WTC11 (cell line): Measurements from ENCODE around the gene SOAT1. TPM values are rescaled to one million over a fixed set of nuclear protein-coding genes. Genes with fewer than 3 reads are reported as not detected.

Source experiments
- ATAC-seq: fragments of 200-7000 bp; cut with Tn5 transposase; 2 replicates; pipeline ENCODE4 v1.10.0; 2021; ENCODE audit warnings: mild to moderate bottlenecking, moderate library complexity
- CTCF ChIA-PET: fragments of 300-600 bp; sonication (Branson Sonifier 250); formaldehyde crosslinking; loops from one replicate; lab custom pipeline; 2021; ENCODE audit warnings: antibody characterized with exemption; lab: Charles Lee
- POLR2A ChIA-PET: fragments of 350-600 bp; sonication (Branson Sonifier 250); formaldehyde crosslinking; loops from one replicate; lab custom pipeline; 2021; ENCODE audit warnings: antibody characterized with exemption; lab: Charles Lee
- DNase-seq: peaks from one replicate; pipeline ENCODE4 v3.0.0; 2021; ENCODE audit warnings: low spot score
- H3K27ac Mint-ChIP-seq: 2 replicates; pipeline ENCODE4 v1.8.0; 2021; ENCODE audit warnings: mixed read lengths
- H3K27me3 Mint-ChIP-seq: 2 replicates; pipeline ENCODE4 v1.8.0; 2021; ENCODE audit warnings: low read depth, mild to moderate bottlenecking, moderate library complexity, mixed read lengths
- H3K36me3 Mint-ChIP-seq: 2 replicates; pipeline ENCODE4 v1.8.0; 2021; ENCODE audit warnings: mixed read lengths
- H3K4me1 Mint-ChIP-seq: 2 replicates; pipeline ENCODE4 v1.8.0; 2022; ENCODE audit warnings: mixed read lengths
- H3K4me3 Mint-ChIP-seq: 2 replicates; pipeline ENCODE4 v1.8.0; 2021; ENCODE audit warnings: mild to moderate bottlenecking, moderate library complexity, mixed read lengths
- H3K9me3 Mint-ChIP-seq: 2 replicates; pipeline ENCODE4 v1.8.0; 2021; ENCODE audit warnings: mixed read lengths
- CREB1 ChIP-seq: sonication (generic); formaldehyde crosslinking; IDR thresholded peaks from 2 replicates; pipeline ENCODE4 v1.8.0; 2023; ENCODE audit warnings: mild to moderate bottlenecking, missing genetic modification reagents
- ESRRA ChIP-seq: sonication (generic); formaldehyde crosslinking; IDR thresholded peaks from 2 replicates; pipeline ENCODE4 v1.8.1; 2022; ENCODE audit warnings: mild to moderate bottlenecking, missing genetic modification reagents, borderline replicate concordance
- GABPB1 ChIP-seq: sonication (generic); formaldehyde crosslinking; IDR thresholded peaks from 2 replicates; pipeline ENCODE4 v1.8.1; 2023; ENCODE audit warnings: mild to moderate bottlenecking, missing genetic modification reagents
- JAZF1 ChIP-seq: fragments of 250-450 bp; sonication (Bioruptor Pico); IDR thresholded peaks from 2 replicates; pipeline ENCODE4 v1.9.0; 2021; ENCODE audit warnings: moderate library complexity, mild to moderate bottlenecking, inconsistent platforms
- JUN ChIP-seq: sonication (generic); formaldehyde crosslinking; IDR thresholded peaks from 2 replicates; pipeline ENCODE4 v1.8.0; 2023; ENCODE audit warnings: mild to moderate bottlenecking, missing genetic modification reagents
- MYBL2 ChIP-seq: sonication (generic); formaldehyde crosslinking; IDR thresholded peaks from 2 replicates; pipeline ENCODE4 v1.8.1; 2023; ENCODE audit warnings: mild to moderate bottlenecking, moderate library complexity, missing genetic modification reagents
- NR2C2 ChIP-seq: sonication (generic); formaldehyde crosslinking; IDR thresholded peaks from 2 replicates; pipeline ENCODE4 v1.8.0; 2022; ENCODE audit warnings: mild to moderate bottlenecking, missing genetic modification reagents
- RORB ChIP-seq: fragments of 250-450 bp; sonication (Bioruptor Pico); IDR thresholded peaks from 2 replicates; pipeline ENCODE4 v1.9.0; 2021; ENCODE audit warnings: mild to moderate bottlenecking
- SMAD4 ChIP-seq: sonication (generic); formaldehyde crosslinking; IDR thresholded peaks from 2 replicates; pipeline ENCODE4 v1.8.0; 2022; ENCODE audit warnings: mild to moderate bottlenecking, missing genetic modification reagents
- SOX15 ChIP-seq: fragments of 250-450 bp; sonication (Bioruptor Pico); IDR thresholded peaks from 2 replicates; pipeline ENCODE4 v1.9.0; 2021; ENCODE audit warnings: mild to moderate bottlenecking
- SP1 ChIP-seq: sonication (generic); formaldehyde crosslinking; conservative IDR thresholded peaks from 2 replicates; pipeline ENCODE4 v1.8.1; 2022; ENCODE audit warnings: missing genetic modification reagents
- ZNF317 ChIP-seq: sonication (generic); formaldehyde crosslinking; IDR thresholded peaks from 2 replicates; pipeline ENCODE4 v1.8.1; 2023; ENCODE audit warnings: low read depth, mild to moderate bottlenecking, moderate library complexity, missing genetic modification reagents, borderline replicate concordance
- total RNA-seq: library from RNA; stranded (reverse); gene quantifications from 3 replicates; pipeline ENCODE4 v1.2.3, GENCODE V29; 2021
- TF ChIP-seq, protein P1 (sequence below): sonication (generic); formaldehyde crosslinking; IDR thresholded peaks from 2 replicates; pipeline ENCODE4 v1.8.1; 2023; ENCODE audit warnings: mild to moderate bottlenecking, moderate library complexity, missing genetic modification reagents
- TF ChIP-seq, protein P2 (sequence below): sonication (generic); formaldehyde crosslinking; conservative IDR thresholded peaks from 2 replicates; pipeline ENCODE4 v1.8.1; 2023; ENCODE audit warnings: mild to moderate bottlenecking, low read depth, missing genetic modification reagents, moderate library complexity
- TF ChIP-seq, protein P3 (sequence below): sonication (generic); formaldehyde crosslinking; IDR thresholded peaks from 2 replicates; pipeline ENCODE4 v1.8.1; 2023; ENCODE audit warnings: mild to moderate bottlenecking, missing genetic modification reagents, moderate library complexity
- TF ChIP-seq, protein P4 (sequence below): sonication (generic); formaldehyde crosslinking; IDR thresholded peaks from 2 replicates; pipeline ENCODE4 v1.8.1; 2022; ENCODE audit warnings: low read depth, missing genetic modification reagents, borderline replicate concordance
- TF ChIP-seq, protein P5 (sequence below): fragments of 250-450 bp; sonication (Bioruptor Pico); IDR thresholded peaks from 2 replicates; pipeline ENCODE4 v1.9.0; 2021; ENCODE audit warnings: mild to moderate bottlenecking
- TF ChIP-seq, protein P6 (sequence below): fragments of 250-450 bp; sonication (Bioruptor Pico); IDR thresholded peaks from 2 replicates; pipeline ENCODE4 v1.8.0; 2021; ENCODE audit warnings: mild to moderate bottlenecking
- TF ChIP-seq, protein P7 (sequence below): fragments of 250-450 bp; sonication (Bioruptor Pico); conservative IDR thresholded peaks from 2 replicates; pipeline ENCODE4 v1.9.0; 2021; ENCODE audit warnings: mild to moderate bottlenecking
- TF ChIP-seq, protein P8 (sequence below): sonication (generic); formaldehyde crosslinking; IDR thresholded peaks from 2 replicates; pipeline ENCODE4 v1.8.0; 2023; ENCODE audit warnings: mild to moderate bottlenecking, missing genetic modification reagents

Gene SOAT1
- total RNA-seq, 1 experiment from 2014 or later, result 2.3 TPM

DNA sequence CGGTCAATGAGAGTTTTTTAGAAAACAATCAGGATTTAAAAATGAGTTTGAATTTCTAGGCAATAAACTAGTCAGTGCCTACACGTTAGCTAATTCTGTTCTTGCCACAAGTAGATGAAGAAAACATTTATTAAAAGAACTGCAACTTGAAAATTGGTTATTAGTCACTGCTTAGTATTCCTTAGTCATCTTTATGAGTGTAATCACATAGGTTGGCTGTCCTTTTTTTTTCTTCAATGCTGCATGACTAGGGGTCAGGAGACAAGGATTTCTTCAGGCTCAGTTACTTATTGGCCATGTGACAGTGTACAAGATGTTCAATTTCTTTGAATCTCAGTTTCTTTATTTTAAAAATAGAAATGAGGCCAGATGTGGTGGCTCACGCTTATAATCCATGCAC is 17.1 kb downstream of the SOAT1 start (continued):
- TF ChIP-seq, protein P1, sequence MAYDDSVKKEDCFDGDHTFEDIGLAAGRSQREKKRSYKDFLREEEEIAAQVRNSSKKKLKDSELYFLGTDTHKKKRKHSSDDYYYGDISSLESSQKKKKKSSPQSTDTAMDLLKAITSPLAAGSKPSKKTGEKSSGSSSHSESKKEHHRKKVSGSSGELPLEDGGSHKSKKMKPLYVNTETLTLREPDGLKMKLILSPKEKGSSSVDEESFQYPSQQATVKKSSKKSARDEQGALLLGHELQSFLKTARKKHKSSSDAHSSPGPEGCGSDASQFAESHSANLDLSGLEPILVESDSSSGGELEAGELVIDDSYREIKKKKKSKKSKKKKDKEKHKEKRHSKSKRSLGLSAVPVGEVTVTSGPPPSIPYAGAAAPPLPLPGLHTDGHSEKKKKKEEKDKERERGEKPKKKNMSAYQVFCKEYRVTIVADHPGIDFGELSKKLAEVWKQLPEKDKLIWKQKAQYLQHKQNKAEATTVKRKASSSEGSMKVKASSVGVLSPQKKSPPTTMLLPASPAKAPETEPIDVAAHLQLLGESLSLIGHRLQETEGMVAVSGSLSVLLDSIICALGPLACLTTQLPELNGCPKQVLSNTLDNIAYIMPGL (CRISPR knock-in tag), result no peak
- TF ChIP-seq GABPB1 (CRISPR knock-in tag), result no peak
- TF ChIP-seq, protein P2, sequence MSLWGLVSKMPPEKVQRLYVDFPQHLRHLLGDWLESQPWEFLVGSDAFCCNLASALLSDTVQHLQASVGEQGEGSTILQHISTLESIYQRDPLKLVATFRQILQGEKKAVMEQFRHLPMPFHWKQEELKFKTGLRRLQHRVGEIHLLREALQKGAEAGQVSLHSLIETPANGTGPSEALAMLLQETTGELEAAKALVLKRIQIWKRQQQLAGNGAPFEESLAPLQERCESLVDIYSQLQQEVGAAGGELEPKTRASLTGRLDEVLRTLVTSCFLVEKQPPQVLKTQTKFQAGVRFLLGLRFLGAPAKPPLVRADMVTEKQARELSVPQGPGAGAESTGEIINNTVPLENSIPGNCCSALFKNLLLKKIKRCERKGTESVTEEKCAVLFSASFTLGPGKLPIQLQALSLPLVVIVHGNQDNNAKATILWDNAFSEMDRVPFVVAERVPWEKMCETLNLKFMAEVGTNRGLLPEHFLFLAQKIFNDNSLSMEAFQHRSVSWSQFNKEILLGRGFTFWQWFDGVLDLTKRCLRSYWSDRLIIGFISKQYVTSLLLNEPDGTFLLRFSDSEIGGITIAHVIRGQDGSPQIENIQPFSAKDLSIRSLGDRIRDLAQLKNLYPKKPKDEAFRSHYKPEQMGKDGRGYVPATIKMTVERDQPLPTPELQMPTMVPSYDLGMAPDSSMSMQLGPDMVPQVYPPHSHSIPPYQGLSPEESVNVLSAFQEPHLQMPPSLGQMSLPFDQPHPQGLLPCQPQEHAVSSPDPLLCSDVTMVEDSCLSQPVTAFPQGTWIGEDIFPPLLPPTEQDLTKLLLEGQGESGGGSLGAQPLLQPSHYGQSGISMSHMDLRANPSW (CRISPR knock-in tag), result no peak
- TF ChIP-seq, all 79 proteins: peak for 0

DNA sequence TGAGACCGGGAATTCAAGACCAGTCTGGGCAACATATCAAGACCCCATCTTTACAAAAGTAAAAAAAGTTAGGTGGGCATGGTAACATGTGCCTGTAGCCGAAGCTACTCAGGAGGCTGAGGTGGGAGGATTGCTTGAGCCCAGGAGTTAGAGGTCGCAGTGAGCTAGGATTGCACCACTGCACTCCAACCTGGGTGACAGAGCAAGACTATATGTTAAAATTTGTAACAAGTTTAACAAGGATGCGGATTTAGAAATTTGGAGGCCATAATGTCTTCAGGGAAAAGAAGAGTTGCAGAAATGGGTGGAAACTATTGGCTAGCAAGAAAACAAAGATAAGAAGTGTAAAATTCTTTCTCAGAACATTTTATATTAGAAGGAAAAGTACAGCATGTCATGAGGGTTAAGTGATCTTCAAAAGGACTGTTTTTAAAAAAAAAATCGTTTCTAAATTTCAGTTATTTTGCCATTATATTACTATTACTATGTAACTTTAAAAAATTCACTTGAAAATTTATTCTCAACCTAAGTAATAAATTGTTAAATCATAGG is 17.6 kb downstream of the SOAT1 start:
- no peak overlapping the region for H3K27ac Mint-ChIP-seq
- no peaks in the 10 kb centered on the region for H3K9me3 Mint-ChIP-seq
- no peaks in the 10 kb centered on the region for H3K36me3 Mint-ChIP-seq
- DNase-seq (no peak), ATAC-seq (no peak)
- H3K4me1 Mint-ChIP-seq, result no peaks in the 10 kb centered on the region
- CTCF ChIA-PET, result no interaction called here
- H3K4me3 Mint-ChIP-seq, result no peak overlapping the region
- TF ChIP-seq MYBL2 (CRISPR knock-in tag), result no peak
- TF ChIP-seq SP1 (CRISPR knock-in tag), result no peak
- no peak for TF ChIP-seq RORB
- no peak for TF ChIP-seq JAZF1
- TF ChIP-seq SMAD4 (CRISPR knock-in tag), result no peak
- TF ChIP-seq, protein P3, sequence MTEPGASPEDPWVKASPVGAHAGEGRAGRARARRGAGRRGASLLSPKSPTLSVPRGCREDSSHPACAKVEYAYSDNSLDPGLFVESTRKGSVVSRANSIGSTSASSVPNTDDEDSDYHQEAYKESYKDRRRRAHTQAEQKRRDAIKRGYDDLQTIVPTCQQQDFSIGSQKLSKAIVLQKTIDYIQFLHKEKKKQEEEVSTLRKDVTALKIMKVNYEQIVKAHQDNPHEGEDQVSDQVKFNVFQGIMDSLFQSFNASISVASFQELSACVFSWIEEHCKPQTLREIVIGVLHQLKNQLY (CRISPR knock-in tag), result no peak
- TF ChIP-seq, protein P4, sequence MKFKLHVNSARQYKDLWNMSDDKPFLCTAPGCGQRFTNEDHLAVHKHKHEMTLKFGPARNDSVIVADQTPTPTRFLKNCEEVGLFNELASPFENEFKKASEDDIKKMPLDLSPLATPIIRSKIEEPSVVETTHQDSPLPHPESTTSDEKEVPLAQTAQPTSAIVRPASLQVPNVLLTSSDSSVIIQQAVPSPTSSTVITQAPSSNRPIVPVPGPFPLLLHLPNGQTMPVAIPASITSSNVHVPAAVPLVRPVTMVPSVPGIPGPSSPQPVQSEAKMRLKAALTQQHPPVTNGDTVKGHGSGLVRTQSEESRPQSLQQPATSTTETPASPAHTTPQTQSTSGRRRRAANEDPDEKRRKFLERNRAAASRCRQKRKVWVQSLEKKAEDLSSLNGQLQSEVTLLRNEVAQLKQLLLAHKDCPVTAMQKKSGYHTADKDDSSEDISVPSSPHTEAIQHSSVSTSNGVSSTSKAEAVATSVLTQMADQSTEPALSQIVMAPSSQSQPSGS (CRISPR knock-in tag), result no peak
- TF ChIP-seq, protein P5, sequence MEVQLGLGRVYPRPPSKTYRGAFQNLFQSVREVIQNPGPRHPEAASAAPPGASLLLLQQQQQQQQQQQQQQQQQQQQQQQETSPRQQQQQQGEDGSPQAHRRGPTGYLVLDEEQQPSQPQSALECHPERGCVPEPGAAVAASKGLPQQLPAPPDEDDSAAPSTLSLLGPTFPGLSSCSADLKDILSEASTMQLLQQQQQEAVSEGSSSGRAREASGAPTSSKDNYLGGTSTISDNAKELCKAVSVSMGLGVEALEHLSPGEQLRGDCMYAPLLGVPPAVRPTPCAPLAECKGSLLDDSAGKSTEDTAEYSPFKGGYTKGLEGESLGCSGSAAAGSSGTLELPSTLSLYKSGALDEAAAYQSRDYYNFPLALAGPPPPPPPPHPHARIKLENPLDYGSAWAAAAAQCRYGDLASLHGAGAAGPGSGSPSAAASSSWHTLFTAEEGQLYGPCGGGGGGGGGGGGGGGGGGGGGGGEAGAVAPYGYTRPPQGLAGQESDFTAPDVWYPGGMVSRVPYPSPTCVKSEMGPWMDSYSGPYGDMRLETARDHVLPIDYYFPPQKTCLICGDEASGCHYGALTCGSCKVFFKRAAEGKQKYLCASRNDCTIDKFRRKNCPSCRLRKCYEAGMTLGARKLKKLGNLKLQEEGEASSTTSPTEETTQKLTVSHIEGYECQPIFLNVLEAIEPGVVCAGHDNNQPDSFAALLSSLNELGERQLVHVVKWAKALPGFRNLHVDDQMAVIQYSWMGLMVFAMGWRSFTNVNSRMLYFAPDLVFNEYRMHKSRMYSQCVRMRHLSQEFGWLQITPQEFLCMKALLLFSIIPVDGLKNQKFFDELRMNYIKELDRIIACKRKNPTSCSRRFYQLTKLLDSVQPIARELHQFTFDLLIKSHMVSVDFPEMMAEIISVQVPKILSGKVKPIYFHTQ, result no peak
- TF ChIP-seq, protein P6, sequence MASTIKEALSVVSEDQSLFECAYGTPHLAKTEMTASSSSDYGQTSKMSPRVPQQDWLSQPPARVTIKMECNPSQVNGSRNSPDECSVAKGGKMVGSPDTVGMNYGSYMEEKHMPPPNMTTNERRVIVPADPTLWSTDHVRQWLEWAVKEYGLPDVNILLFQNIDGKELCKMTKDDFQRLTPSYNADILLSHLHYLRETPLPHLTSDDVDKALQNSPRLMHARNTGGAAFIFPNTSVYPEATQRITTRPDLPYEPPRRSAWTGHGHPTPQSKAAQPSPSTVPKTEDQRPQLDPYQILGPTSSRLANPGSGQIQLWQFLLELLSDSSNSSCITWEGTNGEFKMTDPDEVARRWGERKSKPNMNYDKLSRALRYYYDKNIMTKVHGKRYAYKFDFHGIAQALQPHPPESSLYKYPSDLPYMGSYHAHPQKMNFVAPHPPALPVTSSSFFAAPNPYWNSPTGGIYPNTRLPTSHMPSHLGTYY (CRISPR knock-in tag), result no peak
- no peak for TF ChIP-seq NR2C2 (CRISPR knock-in tag)
- no peak for TF ChIP-seq ESRRA
- TF ChIP-seq JUN, result no peak
- no peak for TF ChIP-seq SOX15 (CRISPR knock-in tag)
- TF ChIP-seq, protein P7, sequence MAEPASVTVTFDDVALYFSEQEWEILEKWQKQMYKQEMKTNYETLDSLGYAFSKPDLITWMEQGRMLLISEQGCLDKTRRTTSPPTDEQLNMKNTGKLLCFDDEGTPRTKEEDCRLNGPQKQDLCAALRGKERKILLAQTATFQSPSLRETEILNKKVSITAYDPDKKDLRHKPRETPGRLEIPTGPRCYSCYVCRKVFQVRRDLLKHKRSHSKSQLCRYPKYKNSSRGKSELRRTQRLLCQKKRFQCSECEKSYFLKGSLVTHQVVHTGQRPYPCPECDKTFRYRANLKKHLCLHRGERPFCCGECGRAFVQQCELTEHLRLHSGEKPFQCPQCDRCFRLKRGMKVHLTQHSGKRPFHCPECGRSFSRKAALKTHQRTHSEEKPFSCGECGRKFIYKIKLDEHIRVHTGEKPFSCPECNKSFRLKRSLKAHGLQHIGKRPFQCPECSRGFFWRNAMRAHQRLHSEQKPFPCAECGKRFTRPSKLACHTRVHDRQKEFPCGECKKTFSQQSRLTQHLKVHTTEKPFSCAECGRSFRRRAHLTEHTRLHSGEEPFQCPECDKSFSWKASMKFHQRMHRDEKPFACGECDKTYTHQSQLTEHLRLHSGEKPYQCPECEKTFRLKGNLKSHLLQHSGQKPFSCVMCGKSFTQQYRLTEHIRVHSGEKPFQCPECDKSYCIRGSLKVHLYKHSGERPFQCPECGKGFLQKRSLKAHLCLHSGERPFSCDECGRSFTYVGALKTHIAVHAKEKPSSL (CRISPR knock-in tag), result no peak
- TF ChIP-seq, protein P8, sequence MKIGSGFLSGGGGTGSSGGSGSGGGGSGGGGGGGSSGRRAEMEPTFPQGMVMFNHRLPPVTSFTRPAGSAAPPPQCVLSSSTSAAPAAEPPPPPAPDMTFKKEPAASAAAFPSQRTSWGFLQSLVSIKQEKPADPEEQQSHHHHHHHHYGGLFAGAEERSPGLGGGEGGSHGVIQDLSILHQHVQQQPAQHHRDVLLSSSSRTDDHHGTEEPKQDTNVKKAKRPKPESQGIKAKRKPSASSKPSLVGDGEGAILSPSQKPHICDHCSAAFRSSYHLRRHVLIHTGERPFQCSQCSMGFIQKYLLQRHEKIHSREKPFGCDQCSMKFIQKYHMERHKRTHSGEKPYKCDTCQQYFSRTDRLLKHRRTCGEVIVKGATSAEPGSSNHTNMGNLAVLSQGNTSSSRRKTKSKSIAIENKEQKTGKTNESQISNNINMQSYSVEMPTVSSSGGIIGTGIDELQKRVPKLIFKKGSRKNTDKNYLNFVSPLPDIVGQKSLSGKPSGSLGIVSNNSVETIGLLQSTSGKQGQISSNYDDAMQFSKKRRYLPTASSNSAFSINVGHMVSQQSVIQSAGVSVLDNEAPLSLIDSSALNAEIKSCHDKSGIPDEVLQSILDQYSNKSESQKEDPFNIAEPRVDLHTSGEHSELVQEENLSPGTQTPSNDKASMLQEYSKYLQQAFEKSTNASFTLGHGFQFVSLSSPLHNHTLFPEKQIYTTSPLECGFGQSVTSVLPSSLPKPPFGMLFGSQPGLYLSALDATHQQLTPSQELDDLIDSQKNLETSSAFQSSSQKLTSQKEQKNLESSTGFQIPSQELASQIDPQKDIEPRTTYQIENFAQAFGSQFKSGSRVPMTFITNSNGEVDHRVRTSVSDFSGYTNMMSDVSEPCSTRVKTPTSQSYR, result no peak
- no peak for TF ChIP-seq ZNF317 (CRISPR knock-in tag)
- no peak for TF ChIP-seq CREB1 (CRISPR knock-in tag)
- TF ChIP-seq, all 79 proteins: peak for 0
- H3K27me3 Mint-ChIP-seq, result peaks cover 3% of the 10 kb centered on the region; the same call in 1 of the 2 replicates
- POLR2A ChIA-PET, result no interaction called here
